MM.1S (cell line): ENCODE data around the gene ARMC2.

Experiments used
- DNase-seq: peaks from one replicate; pipeline ENCODE4 v3.0.0-alpha.2; 2015
- H2AFZ ChIP-seq: fragments of 300-600 bp; sonication (generic); 2 replicates; pipeline ENCODE4 v1.6.0; 2016; ENCODE audit warnings: antibody characterized with exemption, low read length
- H3F3A ChIP-seq: fragments of 300-600 bp; sonication (generic); 2 replicates; pipeline ENCODE4 v1.6.1; 2016; ENCODE audit warnings: mild to moderate bottlenecking, antibody characterized with exemption, low read length, moderate library complexity, mixed read lengths; ENCODE audit not compliant: insufficient read depth
- H3K27ac ChIP-seq: fragments of 300-600 bp; sonication (generic); 2 replicates; pipeline ENCODE4 v1.5.1; 2016; ENCODE audit warnings: mild to moderate bottlenecking, low read length
- H3K27me3 ChIP-seq: fragments of 300-600 bp; sonication (generic); replicated peaks from 2 replicates; pipeline ENCODE4 v1.6.0; 2016; ENCODE audit warnings: low read length; ENCODE audit not compliant: insufficient read depth
- H3K36me3 ChIP-seq: fragments of 300-600 bp; sonication (generic); replicated peaks from 2 replicates; pipeline ENCODE4 v1.6.1; 2016; ENCODE audit warnings: mild to moderate bottlenecking, low read length, mixed read lengths; ENCODE audit not compliant: insufficient read depth
- H3K4me1 ChIP-seq: fragments of 300-600 bp; sonication (generic); 2 replicates; pipeline ENCODE4 v1.6.1; 2016; ENCODE audit warnings: low read length, mixed read lengths
- H3K4me2 ChIP-seq: fragments of 300-600 bp; sonication (generic); 2 replicates; pipeline ENCODE4 v1.6.0; 2016; ENCODE audit warnings: low read depth, low read length
- H3K4me3 ChIP-seq: fragments of 300-600 bp; sonication (generic); 2 replicates; pipeline ENCODE4 v1.5.1; 2016; ENCODE audit warnings: low read length, mixed read lengths
- H3K79me2 ChIP-seq: fragments of 300-600 bp; sonication (generic); 2 replicates; pipeline ENCODE4 v1.6.1; 2016; ENCODE audit warnings: mixed run types, low read length, mixed read lengths
- H3K9ac ChIP-seq: fragments of 300-600 bp; sonication (generic); 2 replicates; pipeline ENCODE4 v1.6.1; 2016; ENCODE audit warnings: low read length, mixed read lengths
- H3K9me2 ChIP-seq: fragments of 300-600 bp; sonication (generic); replicated peaks from 2 replicates; pipeline ENCODE4 v1.6.1; 2016; ENCODE audit warnings: mild to moderate bottlenecking, low read length, mixed read lengths; ENCODE audit not compliant: insufficient read depth
- H3K9me3 ChIP-seq: fragments of 300-600 bp; sonication (generic); replicated peaks from 2 replicates; pipeline ENCODE4 v1.6.1; 2016; ENCODE audit warnings: mild to moderate bottlenecking, low read length, mixed read lengths; ENCODE audit not compliant: insufficient read depth
- H4K20me1 ChIP-seq: fragments of 300-600 bp; sonication (generic); 2 replicates; pipeline ENCODE4 v1.6.1; 2016; ENCODE audit warnings: mild to moderate bottlenecking, low read length, moderate library complexity, mixed read lengths; ENCODE audit not compliant: insufficient read depth
- EZH2 ChIP-seq: fragments of 300-600 bp; sonication (generic); optimal IDR thresholded peaks from 2 replicates; pipeline ENCODE3; 2017; ENCODE audit warnings: low read depth, mild to moderate bottlenecking, antibody characterized with exemption, low read length, mixed read lengths
- EZH2phosphoT487 ChIP-seq: fragments of 300-600 bp; sonication (generic); IDR thresholded peaks from 2 replicates; pipeline ENCODE4 v1.6.1; 2018; ENCODE audit warnings: antibody characterized with exemption, low read length
- TF ChIP-seq, protein P1 (sequence below): fragments of 300-600 bp; sonication (generic); IDR thresholded peaks from 2 replicates; pipeline ENCODE4 v1.5.1; 2016; ENCODE audit warnings: antibody characterized with exemption, low read length, mixed read lengths

The ARMC2 gene

DNA sequence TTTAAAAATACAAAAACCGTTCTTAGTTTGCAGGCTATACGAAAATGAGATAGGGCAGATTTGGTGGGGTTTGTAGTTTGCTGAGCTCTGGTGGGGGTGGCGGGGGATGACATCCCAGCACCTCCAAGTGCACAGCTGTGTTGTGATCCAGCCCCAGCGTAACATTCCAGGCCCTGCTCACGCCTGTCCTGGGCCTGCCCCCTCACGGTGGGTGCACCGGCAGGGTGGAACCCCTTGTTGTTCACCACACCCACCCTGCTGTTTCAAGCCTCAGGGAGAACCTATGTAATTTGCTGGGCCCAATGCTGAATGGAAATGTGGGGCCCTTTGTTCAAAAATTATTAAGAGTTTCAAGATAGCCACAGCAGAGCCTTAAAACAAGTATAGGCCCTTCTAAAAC lies 25.0 kb downstream of the ARMC2 start:
- no peak overlapping the region for H3K4me2 ChIP-seq
- peaks cover 16% of the 10 kb centered on the region; the same call in 1 of the 2 replicates for H3K79me2 ChIP-seq
- peak overlapping the region; percentile 93; the same call in 1 of the 2 replicates for H3K27ac ChIP-seq
- no peaks in the 10 kb centered on the region for H4K20me1 ChIP-seq
- H3K4me3 ChIP-seq, result no peak overlapping the region
- H3F3A ChIP-seq, result peaks cover 41% of the 10 kb centered on the region
- no peaks in the 10 kb centered on the region for H3K36me3 ChIP-seq
- no peaks in the 10 kb centered on the region for H3K9me3 ChIP-seq
- no peak overlapping the region for H3K9ac ChIP-seq
- no peaks in the 10 kb centered on the region for H3K9me2 ChIP-seq
- H3K4me1 ChIP-seq, result peaks cover 78% of the 10 kb centered on the region
- H2AFZ ChIP-seq, result no peak overlapping the region
- TF ChIP-seq, protein P1, sequence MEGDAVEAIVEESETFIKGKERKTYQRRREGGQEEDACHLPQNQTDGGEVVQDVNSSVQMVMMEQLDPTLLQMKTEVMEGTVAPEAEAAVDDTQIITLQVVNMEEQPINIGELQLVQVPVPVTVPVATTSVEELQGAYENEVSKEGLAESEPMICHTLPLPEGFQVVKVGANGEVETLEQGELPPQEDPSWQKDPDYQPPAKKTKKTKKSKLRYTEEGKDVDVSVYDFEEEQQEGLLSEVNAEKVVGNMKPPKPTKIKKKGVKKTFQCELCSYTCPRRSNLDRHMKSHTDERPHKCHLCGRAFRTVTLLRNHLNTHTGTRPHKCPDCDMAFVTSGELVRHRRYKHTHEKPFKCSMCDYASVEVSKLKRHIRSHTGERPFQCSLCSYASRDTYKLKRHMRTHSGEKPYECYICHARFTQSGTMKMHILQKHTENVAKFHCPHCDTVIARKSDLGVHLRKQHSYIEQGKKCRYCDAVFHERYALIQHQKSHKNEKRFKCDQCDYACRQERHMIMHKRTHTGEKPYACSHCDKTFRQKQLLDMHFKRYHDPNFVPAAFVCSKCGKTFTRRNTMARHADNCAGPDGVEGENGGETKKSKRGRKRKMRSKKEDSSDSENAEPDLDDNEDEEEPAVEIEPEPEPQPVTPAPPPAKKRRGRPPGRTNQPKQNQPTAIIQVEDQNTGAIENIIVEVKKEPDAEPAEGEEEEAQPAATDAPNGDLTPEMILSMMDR, result no peak
- no peak for TF ChIP-seq EZH2
- TF ChIP-seq EZH2phosphoT487, result no peak
- no peak for DNase-seq
- no peaks in the 10 kb centered on the region for H3K27me3 ChIP-seq

DNA sequence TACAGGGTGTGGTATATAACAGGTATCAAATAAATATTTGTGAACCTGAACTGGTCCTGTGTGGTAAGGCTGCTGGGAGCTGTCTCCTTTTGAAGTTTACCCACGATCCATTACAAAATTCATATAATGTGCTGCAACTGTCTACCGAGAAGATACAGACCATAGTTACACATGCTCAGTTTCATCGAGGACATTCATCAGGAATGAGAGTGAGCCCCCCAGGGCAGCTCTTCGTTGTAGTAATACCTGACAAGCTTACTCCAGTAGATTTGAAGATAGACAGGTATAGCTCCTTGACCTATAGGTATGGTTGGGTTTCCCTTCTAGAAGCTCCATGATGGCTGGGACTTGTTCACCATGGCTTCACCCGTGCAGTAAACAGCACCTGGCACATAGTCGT lies 25.7 kb downstream of the ARMC2 start:
- Histone ChIP-seq H3K9me3 (no peaks in the 10 kb centered on the region), H4K20me1 (no peaks in the 10 kb centered on the region), H3K9me2 (no peaks in the 10 kb centered on the region), H3K4me3 (peak overlapping the region; percentile 50), H3K4me2 (peak overlapping the region; percentile 77), H2AFZ (peak overlapping the region; percentile 7; the same call in 1 of the 2 replicates), H3K27ac (peak overlapping the region; percentile 93), H3F3A (peaks cover 41% of the 10 kb centered on the region), H3K4me1 (peaks cover 78% of the 10 kb centered on the region), H3K9ac (peak overlapping the region; percentile 65), H3K27me3 (no peaks in the 10 kb centered on the region), H3K79me2 (peaks cover 16% of the 10 kb centered on the region; the same call in 1 of the 2 replicates), H3K36me3 (no peaks in the 10 kb centered on the region)
- no peak for TF ChIP-seq EZH2phosphoT487
- TF ChIP-seq EZH2, result no peak
- TF ChIP-seq, protein P1, result no peak
- DNase-seq, result no peak

DNA sequence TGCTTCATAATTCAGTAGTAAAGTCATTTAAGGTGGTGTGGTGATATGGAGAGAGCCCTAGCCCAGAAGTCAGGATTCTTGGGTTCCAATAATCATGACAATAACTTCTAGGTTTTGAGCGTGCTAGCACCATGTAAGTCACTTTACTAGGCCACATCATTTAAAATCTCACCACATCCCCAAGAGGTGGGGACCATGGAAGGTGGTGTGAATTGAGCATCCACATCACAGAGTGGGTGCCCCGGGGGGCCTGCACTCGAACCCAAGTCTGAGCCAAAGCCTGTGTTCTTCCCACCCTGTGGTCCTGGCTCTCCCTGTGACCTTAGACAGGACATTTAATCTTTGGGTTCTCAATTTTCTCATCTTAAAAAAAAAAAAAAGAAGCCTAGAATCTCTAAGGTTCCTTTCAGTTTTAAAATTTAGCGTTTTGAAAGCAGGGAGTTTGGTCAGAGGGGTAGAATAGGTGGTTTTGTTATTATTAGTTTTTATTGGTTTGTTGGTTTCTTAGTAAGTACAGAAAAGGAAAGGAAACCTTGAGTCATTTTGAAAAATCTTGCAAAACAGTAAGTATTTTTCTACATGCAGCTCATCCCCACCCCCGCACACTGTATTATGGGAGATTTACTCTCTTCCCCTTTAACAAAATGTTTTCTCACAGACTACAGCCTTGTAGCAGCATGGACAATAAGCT lies 26.4 kb downstream of the ARMC2 start:
- no peaks in the 10 kb centered on the region for H3K27me3 ChIP-seq
- peak overlapping the region; percentile 10 for H2AFZ ChIP-seq
- peaks cover 78% of the 10 kb centered on the region for H3K4me1 ChIP-seq
- peaks cover 16% of the 10 kb centered on the region; the same call in 1 of the 2 replicates for H3K79me2 ChIP-seq
- no peaks in the 10 kb centered on the region for H3K9me2 ChIP-seq
- no peaks in the 10 kb centered on the region for H4K20me1 ChIP-seq
- peaks cover 41% of the 10 kb centered on the region for H3F3A ChIP-seq
- H3K27ac ChIP-seq, result peak overlapping the region; percentile 93
- no peaks in the 10 kb centered on the region for H3K9me3 ChIP-seq
- H3K9ac ChIP-seq, result peak overlapping the region; percentile 65
- peak; percentile 84 for DNase-seq
- H3K4me2 ChIP-seq, result peak overlapping the region; percentile 77
- H3K36me3 ChIP-seq, result no peaks in the 10 kb centered on the region
- TF ChIP-seq EZH2phosphoT487 (no peak), EZH2 (no peak)
- TF ChIP-seq, protein P1, result no peak
- peak overlapping the region; percentile 50 for H3K4me3 ChIP-seq
